Bronchial epithelial cell (primary cell): ENCODE data around the gene RABGEF1. TPM values are rescaled to one million over a fixed set of nuclear protein-coding genes. Genes with fewer than 3 reads are reported as not detected.
"Not testable (repeated sequence)": the region's sequence is repeated elsewhere in the genome, so short reads cannot be mapped to it uniquely, and the experiment has no call there.

Source experiments
- DNase-seq: peaks from one replicate; pipeline ENCODE4 v3.0.0-alpha.2; 2010; ENCODE audit warnings: low read depth
- FAIRE-seq: peaks from 2 replicates; lab custom pipeline; 2011; peaks lifted over from hg19 to GRCh38; lab: Jason Lieb, UNC
- H3K27me3 ChIP-seq: 2 replicates; pipeline ENCODE4 v1.5.1; 2011; ENCODE audit warnings: low read length; ENCODE audit not compliant: control insufficient read depth, insufficient read depth
- H3K36me3 ChIP-seq: 2 replicates; pipeline ENCODE4 v1.5.1; 2011; ENCODE audit warnings: low read length; ENCODE audit not compliant: control insufficient read depth, insufficient read depth
- H3K4me3 ChIP-seq: 2 replicates; pipeline ENCODE4 v1.5.1; 2011; ENCODE audit warnings: mild to moderate bottlenecking, low read depth, low read length, control low read depth
- total RNA-seq: library from RNA; depleted of rRNA; stranded (reverse); fragments of >200 nt; gene quantifications from 2 replicates; pipeline ENCODE4 v1.2.1, GENCODE V29; 2014
- TF ChIP-seq, protein P1 (sequence below): IDR thresholded peaks from 2 replicates; pipeline ENCODE4 v1.5.1; 2011; ENCODE audit warnings: mild to moderate bottlenecking, moderate library complexity, low read length, control low read depth, inconsistent platforms; ENCODE audit not compliant: insufficient read depth, severe bottlenecking

The RABGEF1 gene
- total RNA-seq, 1 donor from 2014 or later, result 35.3 TPM

GRCh38 chr7:66736892-66737291 lies 3.6 kb upstream of the RABGEF1 start:
- no peak for DNase-seq
- no peak for FAIRE-seq
- Histone ChIP-seq H3K4me3 (no peak overlapping the region), H3K36me3 (no peaks in the 10 kb centered on the region), H3K27me3 (no peaks in the 10 kb centered on the region)
- TF ChIP-seq, protein P1, sequence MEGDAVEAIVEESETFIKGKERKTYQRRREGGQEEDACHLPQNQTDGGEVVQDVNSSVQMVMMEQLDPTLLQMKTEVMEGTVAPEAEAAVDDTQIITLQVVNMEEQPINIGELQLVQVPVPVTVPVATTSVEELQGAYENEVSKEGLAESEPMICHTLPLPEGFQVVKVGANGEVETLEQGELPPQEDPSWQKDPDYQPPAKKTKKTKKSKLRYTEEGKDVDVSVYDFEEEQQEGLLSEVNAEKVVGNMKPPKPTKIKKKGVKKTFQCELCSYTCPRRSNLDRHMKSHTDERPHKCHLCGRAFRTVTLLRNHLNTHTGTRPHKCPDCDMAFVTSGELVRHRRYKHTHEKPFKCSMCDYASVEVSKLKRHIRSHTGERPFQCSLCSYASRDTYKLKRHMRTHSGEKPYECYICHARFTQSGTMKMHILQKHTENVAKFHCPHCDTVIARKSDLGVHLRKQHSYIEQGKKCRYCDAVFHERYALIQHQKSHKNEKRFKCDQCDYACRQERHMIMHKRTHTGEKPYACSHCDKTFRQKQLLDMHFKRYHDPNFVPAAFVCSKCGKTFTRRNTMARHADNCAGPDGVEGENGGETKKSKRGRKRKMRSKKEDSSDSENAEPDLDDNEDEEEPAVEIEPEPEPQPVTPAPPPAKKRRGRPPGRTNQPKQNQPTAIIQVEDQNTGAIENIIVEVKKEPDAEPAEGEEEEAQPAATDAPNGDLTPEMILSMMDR, result no peak

GRCh38 chr7:66737667-66738066 lies 2.9 kb upstream of the RABGEF1 start:
- FAIRE-seq (no peak), DNase-seq (no peak)
- no peaks in the 10 kb centered on the region for H3K36me3 ChIP-seq
- H3K27me3 ChIP-seq, result no peaks in the 10 kb centered on the region
- no peak overlapping the region for H3K4me3 ChIP-seq
- TF ChIP-seq, protein P1, result no peak

GRCh38 chr7:66739477-66739876 lies 1.1 kb upstream of the RABGEF1 start:
- Histone ChIP-seq H3K36me3 (no peaks in the 10 kb centered on the region), H3K27me3 (no peaks in the 10 kb centered on the region), H3K4me3 (peak overlapping the region; percentile 75)
- TF ChIP-seq, protein P1, result no peak
- no peak for FAIRE-seq
- no peak for DNase-seq

DNA sequence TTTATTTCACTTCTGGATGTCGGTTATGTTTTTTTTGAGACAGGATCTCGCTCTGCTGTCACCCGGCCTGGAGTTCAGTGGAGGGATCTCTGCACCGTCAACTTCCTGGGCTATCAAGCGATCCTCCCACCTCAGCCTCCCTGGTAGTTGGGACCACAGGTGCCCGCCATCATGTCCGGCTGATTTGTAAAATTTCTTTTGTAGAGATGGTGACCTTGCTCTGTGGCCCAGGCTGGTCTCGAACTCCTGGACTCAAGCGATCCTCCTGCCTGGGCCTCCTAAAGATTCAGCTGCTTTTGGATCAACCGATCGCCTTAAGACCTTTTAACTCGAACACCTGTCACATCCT lies 606 bp upstream of the RABGEF1 start:
- H3K27me3 ChIP-seq, result no peaks in the 10 kb centered on the region
- DNase-seq (no peak), FAIRE-seq (no peak)
- peak overlapping the region; percentile 75 for H3K4me3 ChIP-seq
- no peaks in the 10 kb centered on the region for H3K36me3 ChIP-seq
- TF ChIP-seq, protein P1, result no peak

DNA sequence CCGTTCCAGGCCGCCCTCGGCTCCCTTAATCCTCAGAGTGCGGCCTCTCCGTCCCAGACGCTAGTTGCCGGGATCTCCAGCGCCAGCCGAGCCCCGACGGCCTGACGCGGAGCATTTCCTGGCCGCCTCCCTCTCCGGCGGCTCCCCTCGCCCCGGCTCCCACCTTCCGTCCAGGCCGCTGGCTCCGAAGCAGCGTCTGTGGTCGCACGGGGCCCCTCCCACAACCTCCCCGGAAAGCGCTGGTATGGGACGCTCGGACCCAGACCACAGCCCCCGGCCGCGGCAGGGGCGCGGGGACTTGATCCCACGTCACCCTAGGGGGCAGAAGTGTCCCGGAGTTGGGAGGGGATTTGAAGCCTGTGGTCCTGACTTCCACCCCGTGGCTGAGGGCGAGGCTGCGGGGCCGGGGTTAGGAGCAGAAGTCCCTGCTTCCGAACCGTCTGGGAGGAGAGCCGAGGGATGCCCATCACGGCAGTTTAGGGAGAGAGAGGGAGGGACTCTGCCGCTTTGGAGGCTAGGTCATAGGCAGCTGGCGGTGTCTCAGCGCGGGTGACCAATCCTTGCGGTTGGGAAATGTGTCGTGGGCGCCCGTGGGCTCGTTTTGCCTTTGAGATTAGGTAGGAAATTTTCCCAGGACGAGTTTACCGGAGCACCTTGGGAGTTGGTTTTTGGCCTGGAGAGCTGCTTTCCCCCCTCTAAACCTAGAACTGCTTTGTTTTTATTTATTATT lies 612 bp downstream of the RABGEF1 start:
- not testable (repeated sequence) for FAIRE-seq, DNase-seq, H3K27me3 ChIP-seq, H3K36me3 ChIP-seq
- H3K4me3 ChIP-seq, result peak overlapping the region; percentile 75

- Histone ChIP-seq H3K27me3 (no peaks in the 10 kb centered on the region), H3K4me3 (peak overlapping the region; percentile 75), H3K36me3 (no peaks in the 10 kb centered on the region)
- TF ChIP-seq, protein P1, result no peak
- DNase-seq (no peak), FAIRE-seq (no peak)
Measured at GRCh38 chr7:66741710-66742049, 1.1 kb downstream of the RABGEF1 start.

- H3K4me3 ChIP-seq, H3K36me3 ChIP-seq, FAIRE-seq, H3K27me3 ChIP-seq: not testable (repeated sequence)
- peak; percentile 77 for DNase-seq
Measured at GRCh38 chr7:66742298-66742697, 1.8 kb downstream of the RABGEF1 start.
